Mammary epithelial cell (primary cell): ENCODE results near the gene MEGF11.

Source experiments
- EZH2 ChIP-seq: IDR thresholded peaks from 2 replicates; pipeline ENCODE4 v1.6.1; 2012; ENCODE audit warnings: low read length, inconsistent platforms, borderline replicate concordance
- TF ChIP-seq, protein P1 (sequence below), 2 donors: IDR thresholded peaks in 1 of 2; conservative IDR thresholded peaks in 1 of 2; 2 replicates each; pipeline ENCODE4 v1.5.1; 2011 to 2012; ENCODE audit warnings: inconsistent platforms in 2 of 2, low read length in 2 of 2, mild to moderate bottlenecking in 2 of 2, control low read depth in 1 of 2, low read depth in 1 of 2; ENCODE audit not compliant: insufficient read depth in 1 of 2; ENCODE audit errors: extremely low read depth in 1 of 2

- TF ChIP-seq, protein P1, sequence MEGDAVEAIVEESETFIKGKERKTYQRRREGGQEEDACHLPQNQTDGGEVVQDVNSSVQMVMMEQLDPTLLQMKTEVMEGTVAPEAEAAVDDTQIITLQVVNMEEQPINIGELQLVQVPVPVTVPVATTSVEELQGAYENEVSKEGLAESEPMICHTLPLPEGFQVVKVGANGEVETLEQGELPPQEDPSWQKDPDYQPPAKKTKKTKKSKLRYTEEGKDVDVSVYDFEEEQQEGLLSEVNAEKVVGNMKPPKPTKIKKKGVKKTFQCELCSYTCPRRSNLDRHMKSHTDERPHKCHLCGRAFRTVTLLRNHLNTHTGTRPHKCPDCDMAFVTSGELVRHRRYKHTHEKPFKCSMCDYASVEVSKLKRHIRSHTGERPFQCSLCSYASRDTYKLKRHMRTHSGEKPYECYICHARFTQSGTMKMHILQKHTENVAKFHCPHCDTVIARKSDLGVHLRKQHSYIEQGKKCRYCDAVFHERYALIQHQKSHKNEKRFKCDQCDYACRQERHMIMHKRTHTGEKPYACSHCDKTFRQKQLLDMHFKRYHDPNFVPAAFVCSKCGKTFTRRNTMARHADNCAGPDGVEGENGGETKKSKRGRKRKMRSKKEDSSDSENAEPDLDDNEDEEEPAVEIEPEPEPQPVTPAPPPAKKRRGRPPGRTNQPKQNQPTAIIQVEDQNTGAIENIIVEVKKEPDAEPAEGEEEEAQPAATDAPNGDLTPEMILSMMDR (conservative IDR thresholded peaks at IDR 0.05 in 1 of 2, IDR thresholded peaks at IDR 0.05 in 1 of 2; ENCODE audit: extremely low read depth in 1 of 2, insufficient read depth in 1 of 2, low read depth in 1 of 2, low read length in 2 of 2) = peak; percentile 13 to 27
- no peak for TF ChIP-seq EZH2
Measured at GRCh38 chr15:65927545-65927944, 326.0 kb downstream of the MEGF11 start.
